Spleen (tissue), 7 donors: Measurements from ENCODE around the gene HILPDA.

Source experiments
- POLR2AphosphoS5 ChIP-seq, 3 donors: sonication (generic); formaldehyde crosslinking; IDR thresholded peaks; one replicate each; pipeline ENCODE4 v1.5.1; 2017; ENCODE audit warnings: antibody characterized with exemption in 3 of 3
- TF ChIP-seq, protein P1 (sequence below), 11 experiments: fragments of 200-600 bp in 7 of 11; fragments of 450-650 bp in 4 of 11; sonication (generic) in 4 of 11; IDR thresholded peaks in 8 of 11; conservative IDR thresholded peaks in 3 of 11; 1 replicate in 7 of 11; 2 replicates in 4 of 11; pipeline versions ENCODE4 v1.4.0 to v1.8.0; 2016 to 2021; ENCODE audit warnings: antibody characterized with exemption in 11 of 11, inconsistent platforms in 4 of 11, mild to moderate bottlenecking in 1 of 11
- donor health status: DM: no; HTN: no; CAD: no; lungs with moderate emphysema.
- donor health status: DM: no; HTN: no; CAD: no.
- donor health status: DM: no; HTN: no; CAD: no.

DNA sequence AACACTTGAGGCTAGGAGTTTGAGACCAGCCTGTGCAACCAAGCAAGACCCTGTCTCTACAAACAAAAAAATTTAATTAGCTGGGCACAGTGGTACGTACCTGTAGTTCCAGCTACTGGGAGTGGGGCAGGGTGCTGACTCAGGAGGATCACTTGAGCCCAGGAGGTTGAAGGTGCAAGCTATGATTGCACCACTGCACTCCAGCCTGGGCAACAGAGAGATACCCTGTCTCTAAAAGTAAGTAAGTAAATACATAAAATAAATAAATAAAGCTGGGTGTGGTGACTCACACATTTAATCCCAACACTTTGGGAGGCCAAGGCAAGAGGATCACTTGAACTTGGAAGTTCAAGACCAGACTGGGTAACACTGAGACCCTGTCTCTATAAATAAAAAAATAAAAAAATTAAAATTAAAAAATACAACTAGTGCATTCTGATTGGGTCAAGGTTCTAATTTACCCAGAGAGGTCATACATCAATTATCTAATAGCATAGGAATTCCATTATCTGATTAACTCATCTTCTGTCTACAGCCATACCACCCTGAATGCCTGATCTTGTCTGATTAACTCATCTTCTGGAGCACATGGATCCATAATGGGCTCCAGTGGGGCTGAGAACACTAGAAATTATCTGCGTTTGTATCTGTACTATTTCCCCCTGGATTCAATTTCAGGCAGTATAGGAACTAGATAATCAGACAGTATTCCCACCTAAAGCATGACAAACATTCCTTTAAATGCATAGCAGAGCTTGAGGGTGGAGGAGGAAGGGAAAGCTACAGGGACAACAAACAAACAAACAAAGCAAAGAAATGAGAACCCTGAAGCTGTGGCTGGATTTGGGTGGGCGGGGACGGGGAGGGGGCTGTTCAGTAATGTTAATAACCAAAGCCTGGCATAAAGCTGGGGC, 21.0 kb upstream of the HILPDA start:
- no peak for TF ChIP-seq POLR2AphosphoS5 (IDR thresholded peaks at IDR 0.05)
- TF ChIP-seq, protein P1, sequence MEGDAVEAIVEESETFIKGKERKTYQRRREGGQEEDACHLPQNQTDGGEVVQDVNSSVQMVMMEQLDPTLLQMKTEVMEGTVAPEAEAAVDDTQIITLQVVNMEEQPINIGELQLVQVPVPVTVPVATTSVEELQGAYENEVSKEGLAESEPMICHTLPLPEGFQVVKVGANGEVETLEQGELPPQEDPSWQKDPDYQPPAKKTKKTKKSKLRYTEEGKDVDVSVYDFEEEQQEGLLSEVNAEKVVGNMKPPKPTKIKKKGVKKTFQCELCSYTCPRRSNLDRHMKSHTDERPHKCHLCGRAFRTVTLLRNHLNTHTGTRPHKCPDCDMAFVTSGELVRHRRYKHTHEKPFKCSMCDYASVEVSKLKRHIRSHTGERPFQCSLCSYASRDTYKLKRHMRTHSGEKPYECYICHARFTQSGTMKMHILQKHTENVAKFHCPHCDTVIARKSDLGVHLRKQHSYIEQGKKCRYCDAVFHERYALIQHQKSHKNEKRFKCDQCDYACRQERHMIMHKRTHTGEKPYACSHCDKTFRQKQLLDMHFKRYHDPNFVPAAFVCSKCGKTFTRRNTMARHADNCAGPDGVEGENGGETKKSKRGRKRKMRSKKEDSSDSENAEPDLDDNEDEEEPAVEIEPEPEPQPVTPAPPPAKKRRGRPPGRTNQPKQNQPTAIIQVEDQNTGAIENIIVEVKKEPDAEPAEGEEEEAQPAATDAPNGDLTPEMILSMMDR (IDR thresholded peaks at IDR 0.05 in 8 of 11, conservative IDR thresholded peaks at IDR 0.05 in 3 of 11): no peak
